ENCODE measurements around the gene APBA2.

DNA sequence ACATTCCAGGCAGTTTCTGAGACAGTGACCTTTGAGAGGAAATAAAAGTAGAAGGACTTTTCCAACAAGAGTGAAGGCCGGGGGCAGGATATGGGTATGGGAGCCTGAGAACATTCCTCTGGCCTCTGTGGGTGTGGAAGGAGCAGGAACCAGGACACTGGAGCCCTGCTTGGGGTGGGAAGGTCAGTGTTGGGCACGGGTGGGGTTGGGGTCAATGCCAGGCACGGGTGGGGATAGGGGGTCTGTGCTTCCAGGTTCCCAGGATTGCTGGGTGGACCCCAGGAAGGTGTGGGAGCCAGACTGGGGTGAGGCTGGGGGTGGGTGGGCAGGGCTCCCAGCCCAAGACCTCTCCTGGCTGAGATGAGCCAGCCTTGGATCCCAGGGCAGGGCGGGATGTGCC lies 220.3 kb downstream of the APBA2 start:
- TF ChIP-seq, protein P1, sequence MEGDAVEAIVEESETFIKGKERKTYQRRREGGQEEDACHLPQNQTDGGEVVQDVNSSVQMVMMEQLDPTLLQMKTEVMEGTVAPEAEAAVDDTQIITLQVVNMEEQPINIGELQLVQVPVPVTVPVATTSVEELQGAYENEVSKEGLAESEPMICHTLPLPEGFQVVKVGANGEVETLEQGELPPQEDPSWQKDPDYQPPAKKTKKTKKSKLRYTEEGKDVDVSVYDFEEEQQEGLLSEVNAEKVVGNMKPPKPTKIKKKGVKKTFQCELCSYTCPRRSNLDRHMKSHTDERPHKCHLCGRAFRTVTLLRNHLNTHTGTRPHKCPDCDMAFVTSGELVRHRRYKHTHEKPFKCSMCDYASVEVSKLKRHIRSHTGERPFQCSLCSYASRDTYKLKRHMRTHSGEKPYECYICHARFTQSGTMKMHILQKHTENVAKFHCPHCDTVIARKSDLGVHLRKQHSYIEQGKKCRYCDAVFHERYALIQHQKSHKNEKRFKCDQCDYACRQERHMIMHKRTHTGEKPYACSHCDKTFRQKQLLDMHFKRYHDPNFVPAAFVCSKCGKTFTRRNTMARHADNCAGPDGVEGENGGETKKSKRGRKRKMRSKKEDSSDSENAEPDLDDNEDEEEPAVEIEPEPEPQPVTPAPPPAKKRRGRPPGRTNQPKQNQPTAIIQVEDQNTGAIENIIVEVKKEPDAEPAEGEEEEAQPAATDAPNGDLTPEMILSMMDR (conservative IDR thresholded peaks at IDR 0.05; ENCODE audit: low read length), result no peak
- TF ChIP-seq EZH2phosphoT487 (IDR thresholded peaks at IDR 0.05; ENCODE audit: borderline replicate concordance), result no peak
